OCI-LY1 (cell line): ENCODE measurements around the gene IGF2BP3.

Experiments used
- H2AFZ ChIP-seq: fragments of 200-600 bp; sonication (generic), shearing (Covaris generic); 2 replicates; pipeline ENCODE4 v1.6.0; 2014; ENCODE audit warnings: antibody characterized with exemption, mild to moderate bottlenecking, low read length
- H3F3A ChIP-seq: fragments of 200-600 bp; sonication (generic), shearing (Covaris generic); 2 replicates; pipeline ENCODE4 v1.6.0; 2014; ENCODE audit warnings: mild to moderate bottlenecking, antibody characterized with exemption, low read length, moderate library complexity; ENCODE audit not compliant: insufficient read depth
- H3K27ac ChIP-seq: fragments of 200-600 bp; sonication (generic); 2 replicates; pipeline ENCODE4 v1.5.1; 2014; ENCODE audit warnings: low read length, mixed run types, mild to moderate bottlenecking, low read depth; ENCODE audit not compliant: poor library complexity, severe bottlenecking
- H3K27me3 ChIP-seq: fragments of 200-600 bp; sonication (generic); 2 replicates; pipeline ENCODE4 v1.6.0; 2014; ENCODE audit warnings: antibody characterized with exemption, mild to moderate bottlenecking, low read length, moderate library complexity; ENCODE audit not compliant: insufficient read depth
- H3K36me3 ChIP-seq: fragments of 200-600 bp; sonication (generic); 2 replicates; pipeline ENCODE4 v1.6.1; 2014; ENCODE audit warnings: mild to moderate bottlenecking, antibody characterized with exemption, low read length, moderate library complexity, mixed read lengths; ENCODE audit not compliant: insufficient read depth
- H3K4me1 ChIP-seq: fragments of 200-600 bp; sonication (generic); 2 replicates; pipeline ENCODE4 v1.5.1; 2014; ENCODE audit warnings: mild to moderate bottlenecking, low read length, moderate library complexity; ENCODE audit not compliant: insufficient read depth, severe bottlenecking
- H3K4me2 ChIP-seq: fragments of 200-600 bp; sonication (generic), shearing (Covaris generic); 2 replicates; pipeline ENCODE4 v1.6.1; 2014; ENCODE audit warnings: low read length
- H3K4me3 ChIP-seq: fragments of 200-600 bp; sonication (generic); 2 replicates; pipeline ENCODE4 v1.5.1; 2014; ENCODE audit warnings: low read length, low read depth, mild to moderate bottlenecking, mixed read lengths; ENCODE audit not compliant: poor library complexity, severe bottlenecking
- H3K79me2 ChIP-seq: fragments of 200-600 bp; shearing (Covaris generic); 2 replicates; pipeline ENCODE4 v1.6.1; 2016; ENCODE audit warnings: mixed run types, low read length, mixed read lengths; ENCODE audit not compliant: insufficient read depth
- H3K9ac ChIP-seq: fragments of 200-600 bp; sonication (generic), shearing (Covaris generic); 2 replicates; pipeline ENCODE4 v1.6.1; 2014; ENCODE audit warnings: mild to moderate bottlenecking, low read length, mixed read lengths
- H3K9me2 ChIP-seq: fragments of 200-600 bp; sonication (generic), shearing (Covaris generic); 2 replicates; pipeline ENCODE4 v1.6.1; 2014; ENCODE audit warnings: low read depth, mild to moderate bottlenecking, low read length, mixed read lengths
- H3K9me3 ChIP-seq: fragments of 200-600 bp; shearing (Covaris generic); 2 replicates; pipeline ENCODE4 v1.6.1; 2014; ENCODE audit warnings: low read length, mixed read lengths
- H4K20me1 ChIP-seq: fragments of 200-600 bp; sonication (generic), shearing (Covaris generic); 2 replicates; pipeline ENCODE4 v1.6.0; 2016; ENCODE audit warnings: mild to moderate bottlenecking, low read length; ENCODE audit not compliant: insufficient read depth
- EZH2 ChIP-seq: fragments of 200-600 bp; sonication (generic), shearing (Covaris generic); IDR thresholded peaks from 2 replicates; pipeline ENCODE4 v1.8.0; 2017; ENCODE audit warnings: borderline replicate concordance, mixed run types, mild to moderate bottlenecking, antibody characterized with exemption, low read length, moderate library complexity, mixed read lengths
- TF ChIP-seq, protein P1 (sequence below): fragments of 200-600 bp; sonication (generic), shearing (Covaris generic); IDR thresholded peaks from 2 replicates; pipeline ENCODE4 v1.5.1; 2017; ENCODE audit warnings: mild to moderate bottlenecking, antibody characterized with exemption, low read length, moderate library complexity, mixed read lengths

IGF2BP3 gene

GRCh38 chr7:23335136-23335535, 135.2 kb downstream of the IGF2BP3 start:
- Histone ChIP-seq H3K36me3 (peaks cover 90% of the 10 kb centered on the region), H3K9ac (no peak overlapping the region)

GRCh38 chr7:23334482-23335056, 135.7 kb downstream of the IGF2BP3 start:
- Histone ChIP-seq H3K4me1 (no peaks in the 10 kb centered on the region), H4K20me1 (no peaks in the 10 kb centered on the region), H3K27ac (no peak overlapping the region), H3K4me2 (no peak overlapping the region), H3F3A (no peaks in the 10 kb centered on the region), H3K36me3 (peaks cover 89% of the 10 kb centered on the region), H2AFZ (no peak overlapping the region), H3K27me3 (no peaks in the 10 kb centered on the region), H3K9me3 (no peaks in the 10 kb centered on the region), H3K9me2 (no peaks in the 10 kb centered on the region), H3K9ac (no peak overlapping the region), H3K4me3 (no peak overlapping the region), H3K79me2 (no peaks in the 10 kb centered on the region)
- TF ChIP-seq, protein P1, sequence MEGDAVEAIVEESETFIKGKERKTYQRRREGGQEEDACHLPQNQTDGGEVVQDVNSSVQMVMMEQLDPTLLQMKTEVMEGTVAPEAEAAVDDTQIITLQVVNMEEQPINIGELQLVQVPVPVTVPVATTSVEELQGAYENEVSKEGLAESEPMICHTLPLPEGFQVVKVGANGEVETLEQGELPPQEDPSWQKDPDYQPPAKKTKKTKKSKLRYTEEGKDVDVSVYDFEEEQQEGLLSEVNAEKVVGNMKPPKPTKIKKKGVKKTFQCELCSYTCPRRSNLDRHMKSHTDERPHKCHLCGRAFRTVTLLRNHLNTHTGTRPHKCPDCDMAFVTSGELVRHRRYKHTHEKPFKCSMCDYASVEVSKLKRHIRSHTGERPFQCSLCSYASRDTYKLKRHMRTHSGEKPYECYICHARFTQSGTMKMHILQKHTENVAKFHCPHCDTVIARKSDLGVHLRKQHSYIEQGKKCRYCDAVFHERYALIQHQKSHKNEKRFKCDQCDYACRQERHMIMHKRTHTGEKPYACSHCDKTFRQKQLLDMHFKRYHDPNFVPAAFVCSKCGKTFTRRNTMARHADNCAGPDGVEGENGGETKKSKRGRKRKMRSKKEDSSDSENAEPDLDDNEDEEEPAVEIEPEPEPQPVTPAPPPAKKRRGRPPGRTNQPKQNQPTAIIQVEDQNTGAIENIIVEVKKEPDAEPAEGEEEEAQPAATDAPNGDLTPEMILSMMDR = no peak
- no peak for TF ChIP-seq EZH2

More at GRCh38 chr7:23335136-23335535, 135.2 kb downstream of the IGF2BP3 start:
- no peaks in the 10 kb centered on the region for H3K4me1 ChIP-seq
- no peaks in the 10 kb centered on the region for H3K9me2 ChIP-seq
- no peak overlapping the region for H3K27ac ChIP-seq
- no peaks in the 10 kb centered on the region for H3K79me2 ChIP-seq
- no peaks in the 10 kb centered on the region for H3F3A ChIP-seq
- TF ChIP-seq, protein P1 = no peak
- TF ChIP-seq EZH2 = no peak
- H3K9me3 ChIP-seq = no peaks in the 10 kb centered on the region
- no peaks in the 10 kb centered on the region for H3K27me3 ChIP-seq
- no peak overlapping the region for H3K4me2 ChIP-seq
- H4K20me1 ChIP-seq = no peaks in the 10 kb centered on the region
- H3K4me3 ChIP-seq = no peak overlapping the region
- H2AFZ ChIP-seq = no peak overlapping the region

- TF ChIP-seq, protein P1 = no peak
- TF ChIP-seq EZH2 = no peak
- Histone ChIP-seq H3K4me1 (no peaks in the 10 kb centered on the region), H3K9me3 (no peaks in the 10 kb centered on the region), H2AFZ (no peak overlapping the region), H3K27me3 (no peaks in the 10 kb centered on the region), H3K9me2 (no peaks in the 10 kb centered on the region), H3K9ac (no peak overlapping the region), H4K20me1 (no peaks in the 10 kb centered on the region), H3K4me2 (no peak overlapping the region), H3K4me3 (no peak overlapping the region), H3K79me2 (no peaks in the 10 kb centered on the region), H3K27ac (no peak overlapping the region), H3F3A (no peaks in the 10 kb centered on the region), H3K36me3 (peaks cover 89% of the 10 kb centered on the region)
Measured at GRCh38 chr7:23333671-23334246, 136.5 kb downstream of the IGF2BP3 start.
